Activated CD8-positive, alpha-beta T cell treated with anti-CD3 and anti-CD28 coated beads, Interleukin-2, amount 10 ng/mL, durations not matched to agents 7 days and 5 days (primary cell): ENCODE measurements around the gene KCTD16. TPM values are rescaled to one million over a fixed set of nuclear protein-coding genes. Genes with fewer than 3 reads are reported as not detected.

Experiments
- ATAC-seq: fragments of 150-1000 bp; cut with Tn5 transposase; one replicate; pipeline ENCODE4 v1.10.0; 2021; ENCODE audit warnings: moderate library complexity
- CTCF ChIA-PET: fragments of 350-600 bp; sonication (Branson Sonifier 250); formaldehyde crosslinking; loops from one replicate; lab custom pipeline; 2021; ENCODE audit warnings: antibody characterized with exemption; lab: Charles Lee
- POLR2A ChIA-PET: fragments of 350-600 bp; sonication (Branson Sonifier 250); formaldehyde crosslinking; loops from one replicate; lab custom pipeline; 2021; ENCODE audit warnings: antibody characterized with exemption; lab: Charles Lee
- DNase-seq: peaks from one replicate; pipeline ENCODE4 v3.0.0-alpha.2; 2020
- H3K27ac Mint-ChIP-seq: one replicate; pipeline ENCODE4 v1.8.0; 2021; ENCODE audit warnings: mild to moderate bottlenecking, mixed read lengths
- H3K27me3 Mint-ChIP-seq: one replicate; pipeline ENCODE4 v1.8.0; 2021; ENCODE audit warnings: low read depth, mixed read lengths
- H3K36me3 Mint-ChIP-seq: one replicate; pipeline ENCODE4 v1.8.0; 2021; ENCODE audit warnings: low read depth, mixed read lengths
- H3K4me1 Mint-ChIP-seq: one replicate; pipeline ENCODE4 v1.8.0; 2021; ENCODE audit warnings: low read depth, mixed read lengths
- H3K4me3 Mint-ChIP-seq: one replicate; pipeline ENCODE4 v1.8.0; 2021; ENCODE audit warnings: mild to moderate bottlenecking, mixed read lengths
- H3K9me3 Mint-ChIP-seq: one replicate; pipeline ENCODE4 v1.8.0; 2022; ENCODE audit warnings: mixed read lengths; ENCODE audit not compliant: insufficient read depth
- total RNA-seq, 2 experiments: library from RNA; stranded (reverse); gene quantifications; one replicate each; pipeline ENCODE4 v1.2.3, GENCODE V29; 2021

KCTD16 gene
- total RNA-seq, 2 experiments from 2014 or later, result 0.08 TPM; not detected in 1

- ChIA-PET POLR2A (no interaction called here), CTCF (no interaction called here)
- Mint-ChIP-seq H3K27ac (no peak overlapping the region), H3K9me3 (peaks cover 4% of the 10 kb centered on the region), H3K4me1 (no peaks in the 10 kb centered on the region), H3K27me3 (no peaks in the 10 kb centered on the region), H3K36me3 (no peaks in the 10 kb centered on the region), H3K4me3 (no peak overlapping the region)
- DNase-seq (no peak), ATAC-seq (no peak)
Measured at GRCh38 chr5:144453753-144454152, 283.1 kb downstream of the KCTD16 start.

GRCh38 chr5:144457160-144457559, 286.5 kb downstream of the KCTD16 start:
- Mint-ChIP-seq H3K27me3 (no peaks in the 10 kb centered on the region), H3K4me1 (no peaks in the 10 kb centered on the region), H3K36me3 (no peaks in the 10 kb centered on the region), H3K27ac (no peak overlapping the region), H3K9me3 (peaks cover 4% of the 10 kb centered on the region), H3K4me3 (no peak overlapping the region)
- ChIA-PET CTCF (no interaction called here), POLR2A (no interaction called here)
- no peak for ATAC-seq
- DNase-seq, result no peak

GRCh38 chr5:144458216-144458615, 287.5 kb downstream of the KCTD16 start:
- POLR2A ChIA-PET, result no interaction called here

GRCh38 chr5:144460600-144460999, 289.9 kb downstream of the KCTD16 start:
- Mint-ChIP-seq H3K4me3 (no peak overlapping the region), H3K9me3 (no peaks in the 10 kb centered on the region), H3K27me3 (no peaks in the 10 kb centered on the region), H3K36me3 (no peaks in the 10 kb centered on the region), H3K4me1 (no peaks in the 10 kb centered on the region), H3K27ac (no peak overlapping the region)
- ChIA-PET CTCF (no interaction called here), POLR2A (no interaction called here)
- no peak for ATAC-seq
- DNase-seq, result no peak

More at GRCh38 chr5:144458216-144458615, 287.5 kb downstream of the KCTD16 start:
- Mint-ChIP-seq H3K36me3 (no peaks in the 10 kb centered on the region), H3K27ac (no peak overlapping the region), H3K9me3 (peaks cover 4% of the 10 kb centered on the region), H3K4me1 (no peaks in the 10 kb centered on the region), H3K4me3 (no peak overlapping the region), H3K27me3 (no peaks in the 10 kb centered on the region)
- no peak for ATAC-seq
- CTCF ChIA-PET, result no interaction called here
- no peak for DNase-seq

GRCh38 chr5:144462577-144462976, 291.9 kb downstream of the KCTD16 start:
- Mint-ChIP-seq H3K4me1 (no peaks in the 10 kb centered on the region), H3K27ac (no peak overlapping the region), H3K36me3 (no peaks in the 10 kb centered on the region), H3K9me3 (no peaks in the 10 kb centered on the region), H3K4me3 (no peak overlapping the region), H3K27me3 (no peaks in the 10 kb centered on the region)
- DNase-seq (no peak), ATAC-seq (no peak)
- ChIA-PET CTCF (no interaction called here), POLR2A (no interaction called here)

- H3K27me3 Mint-ChIP-seq, result no peaks in the 10 kb centered on the region
- ChIA-PET POLR2A (no interaction called here), CTCF (no interaction called here)
- H3K36me3 Mint-ChIP-seq, result no peaks in the 10 kb centered on the region
- H3K4me1 Mint-ChIP-seq, result no peaks in the 10 kb centered on the region
- DNase-seq (no peak), ATAC-seq (no peak)
- H3K27ac Mint-ChIP-seq, result no peak overlapping the region
- no peak overlapping the region for H3K4me3 Mint-ChIP-seq
- H3K9me3 Mint-ChIP-seq, result no peaks in the 10 kb centered on the region
Measured at GRCh38 chr5:144463481-144464223, 293.0 kb downstream of the KCTD16 start.

GRCh38 chr5:144464306-144464705, 293.6 kb downstream of the KCTD16 start:
- no peak overlapping the region for H3K4me3 Mint-ChIP-seq
- DNase-seq (no peak), ATAC-seq (no peak)
- no peak overlapping the region for H3K27ac Mint-ChIP-seq
- POLR2A ChIA-PET, result no interaction called here
- no peaks in the 10 kb centered on the region for H3K27me3 Mint-ChIP-seq
- no peaks in the 10 kb centered on the region for H3K4me1 Mint-ChIP-seq
- H3K9me3 Mint-ChIP-seq, result no peaks in the 10 kb centered on the region
- CTCF ChIA-PET, result no interaction called here
- no peaks in the 10 kb centered on the region for H3K36me3 Mint-ChIP-seq

GRCh38 chr5:144465441-144465840, 294.8 kb downstream of the KCTD16 start:
- Mint-ChIP-seq H3K36me3 (no peaks in the 10 kb centered on the region), H3K4me1 (no peaks in the 10 kb centered on the region), H3K9me3 (no peaks in the 10 kb centered on the region), H3K4me3 (no peak overlapping the region), H3K27ac (no peak overlapping the region), H3K27me3 (no peaks in the 10 kb centered on the region)
- POLR2A ChIA-PET, result no interaction called here
- no peak for ATAC-seq
- DNase-seq, result no peak
- CTCF ChIA-PET, result interaction anchor here (0.7 kb wide), 1 partner anchor 9 kb away, joined by 3 read pairs; no protein-coding TSS in a partner anchor

- ChIA-PET CTCF (no interaction called here), POLR2A (no interaction called here)
- DNase-seq, result no peak
- Mint-ChIP-seq H3K4me1 (no peaks in the 10 kb centered on the region), H3K27ac (no peak overlapping the region), H3K4me3 (no peak overlapping the region), H3K9me3 (no peaks in the 10 kb centered on the region), H3K36me3 (no peaks in the 10 kb centered on the region), H3K27me3 (no peaks in the 10 kb centered on the region)
- no peak for ATAC-seq
Measured at GRCh38 chr5:144467792-144468191, 297.1 kb downstream of the KCTD16 start.

- Mint-ChIP-seq H3K27me3 (no peaks in the 10 kb centered on the region), H3K4me1 (no peaks in the 10 kb centered on the region), H3K4me3 (no peak overlapping the region), H3K27ac (no peak overlapping the region), H3K9me3 (no peaks in the 10 kb centered on the region), H3K36me3 (no peaks in the 10 kb centered on the region)
- no peak for DNase-seq
- POLR2A ChIA-PET, result no interaction called here
- no peak for ATAC-seq
- CTCF ChIA-PET, result no interaction called here
Measured at GRCh38 chr5:144468571-144468970, 297.9 kb downstream of the KCTD16 start.

GRCh38 chr5:144469106-144469505, 298.4 kb downstream of the KCTD16 start:
- H3K36me3 Mint-ChIP-seq, result no peaks in the 10 kb centered on the region
- CTCF ChIA-PET, result no interaction called here
- H3K4me3 Mint-ChIP-seq, result no peak overlapping the region
- H3K4me1 Mint-ChIP-seq, result no peaks in the 10 kb centered on the region
- ATAC-seq (no peak), DNase-seq (no peak)
- POLR2A ChIA-PET, result no interaction called here
- no peaks in the 10 kb centered on the region for H3K9me3 Mint-ChIP-seq
- H3K27me3 Mint-ChIP-seq, result no peaks in the 10 kb centered on the region
- no peak overlapping the region for H3K27ac Mint-ChIP-seq

GRCh38 chr5:144472221-144472620, 301.5 kb downstream of the KCTD16 start:
- CTCF ChIA-PET, result no interaction called here
- DNase-seq, result no peak

GRCh38 chr5:144473650-144474049, 303.0 kb downstream of the KCTD16 start:
- Mint-ChIP-seq H3K9me3 (no peaks in the 10 kb centered on the region), H3K27ac (no peak overlapping the region), H3K4me3 (no peak overlapping the region), H3K27me3 (no peaks in the 10 kb centered on the region), H3K4me1 (no peaks in the 10 kb centered on the region), H3K36me3 (no peaks in the 10 kb centered on the region)
- ChIA-PET CTCF (interaction anchor here (1.6 kb wide), 1 partner anchor 8 kb away, joined by 3 read pairs; no protein-coding TSS in a partner anchor), POLR2A (no interaction called here)
- ATAC-seq, result no peak
- no peak for DNase-seq

More at GRCh38 chr5:144472221-144472620, 301.5 kb downstream of the KCTD16 start:
- no peak for ATAC-seq
- Mint-ChIP-seq H3K27ac (no peak overlapping the region), H3K36me3 (no peaks in the 10 kb centered on the region), H3K4me3 (no peak overlapping the region), H3K27me3 (no peaks in the 10 kb centered on the region), H3K4me1 (no peaks in the 10 kb centered on the region), H3K9me3 (no peaks in the 10 kb centered on the region)
- POLR2A ChIA-PET, result no interaction called here
